PC-9 (cell line): ENCODE measurements around the gene PLSCR4.

Experiments used
- CTCF ChIP-seq: fragments of 200-600 bp; sonication (generic); conservative IDR thresholded peaks from 2 replicates; pipeline ENCODE4 v1.6.1; 2017; ENCODE audit warnings: mixed run types, antibody characterized with exemption, mild to moderate bottlenecking, moderate library complexity
- EZH2 ChIP-seq: fragments of 200-600 bp; sonication (generic); IDR thresholded peaks from 2 replicates; pipeline ENCODE4 v1.8.0; 2017; ENCODE audit warnings: antibody characterized with exemption, low read depth

- TF ChIP-seq CTCF (no peak), EZH2 (no peak)
Observed at GRCh38 chr3:146159616-146160320, 91.1 kb downstream of the PLSCR4 start.
